Endodermal cell (in vitro differentiated cells): Measurements from ENCODE around the gene PIK3C3. TPM values are rescaled to one million over a fixed set of nuclear protein-coding genes. Genes with fewer than 3 reads are reported as not detected.

Experiments
- DNase-seq: peaks from one replicate; pipeline ENCODE4 v3.0.0-alpha.2; 2017
- H3K27ac ChIP-seq: 2 replicates; pipeline ENCODE4 v1.5.1; 2013; ENCODE audit warnings: mild to moderate bottlenecking, low read depth, low read length, moderate library complexity
- H3K27me3 ChIP-seq: 2 replicates; pipeline ENCODE4 v1.6.1; 2013; ENCODE audit warnings: mild to moderate bottlenecking, low read length, moderate library complexity; ENCODE audit not compliant: insufficient read depth, control insufficient read depth, poor library complexity, severe bottlenecking
- H3K36me3 ChIP-seq: 2 replicates; pipeline ENCODE4 v1.7.0; 2013; ENCODE audit warnings: mild to moderate bottlenecking, low read length, moderate library complexity; ENCODE audit not compliant: control insufficient read depth, insufficient read depth
- H3K4me1 ChIP-seq: one replicate; pipeline ENCODE4 v1.7.0; 2013; ENCODE audit warnings: low read length; ENCODE audit not compliant: control insufficient read depth, insufficient read depth
- H3K4me3 ChIP-seq: 2 replicates; pipeline ENCODE4 v1.5.1; 2013; ENCODE audit warnings: mild to moderate bottlenecking, low read length, moderate library complexity
- H3K9ac ChIP-seq: 2 replicates; pipeline ENCODE4 v1.6.1; 2013; ENCODE audit warnings: mild to moderate bottlenecking, low read length, moderate library complexity; ENCODE audit not compliant: poor library complexity, severe bottlenecking; ENCODE audit errors: extremely low read depth
- H3K9me3 ChIP-seq: 2 replicates; pipeline ENCODE4 v1.6.1; 2013; ENCODE audit warnings: mild to moderate bottlenecking, low read length, moderate library complexity; ENCODE audit not compliant: control insufficient read depth
- H3K27ac Mint-ChIP-seq: 2 replicates; pipeline ENCODE4 v1.8.0; 2020; ENCODE audit warnings: mixed read lengths
- H3K27me3 Mint-ChIP-seq: 2 replicates; pipeline ENCODE4 v1.8.0; 2021; ENCODE audit warnings: mild to moderate bottlenecking, mixed read lengths; ENCODE audit not compliant: insufficient read depth
- H3K36me3 Mint-ChIP-seq: 2 replicates; pipeline ENCODE4 v1.8.0; 2020; ENCODE audit warnings: low read depth, mixed read lengths
- H3K4me1 Mint-ChIP-seq: 2 replicates; pipeline ENCODE4 v1.8.0; 2020; ENCODE audit warnings: mixed read lengths
- H3K4me3 Mint-ChIP-seq: 2 replicates; pipeline ENCODE4 v1.8.0; 2020; ENCODE audit warnings: mild to moderate bottlenecking, moderate library complexity, mixed read lengths
- H3K9me3 Mint-ChIP-seq: 2 replicates; pipeline ENCODE4 v1.8.0; 2020; ENCODE audit warnings: mild to moderate bottlenecking, mixed read lengths
- CTCF ChIP-seq: fragments of 200-600 bp; sonication (generic); conservative IDR thresholded peaks from 2 replicates; pipeline ENCODE4 v1.5.0; 2021; ENCODE audit warnings: antibody characterized with exemption, mild to moderate bottlenecking
- WGBS, 2 experiments: methylation state at CpG; one replicate each; pipeline versions ENCODE4 v1.1.5 to v1.1.7; 2013; ENCODE audit warnings: missing lambda C conversion rate in 2 of 2, mixed read lengths in 1 of 2; ENCODE audit not compliant: insufficient coverage in 1 of 2, insufficient read length in 1 of 2; 5-methylcytosine and 5-hydroxymethylcytosine counted together
- total RNA-seq, 2 donors: library from RNA; stranded (reverse); fragmentation: NEBNext Ultra II Directional in 1 of 2; extraction: Animal tissue kit (Norgen Biotek cat#: 25700) in 1 of 2; gene quantifications; 2 replicates in 1 of 2; 3 replicates in 1 of 2; pipeline ENCODE4 v1.2.1, GENCODE V29; 2021

The PIK3C3 gene
- total RNA-seq, 2 donors from 2014 or later: 47.0 to 64.8 TPM

GRCh38 chr18:42126586-42126985, 171.6 kb downstream of the PIK3C3 start:
- Mint-ChIP-seq H3K4me3 (no peak overlapping the region), H3K27me3 (no peaks in the 10 kb centered on the region), H3K9me3 (no peaks in the 10 kb centered on the region), H3K27ac (no peak overlapping the region), H3K4me1 (no peaks in the 10 kb centered on the region), H3K36me3 (no peaks in the 10 kb centered on the region)
- no peaks in the 10 kb centered on the region for H3K9me3 ChIP-seq
- no peak overlapping the region for H3K9ac ChIP-seq
- H3K27ac ChIP-seq: no peak overlapping the region
- H3K4me3 ChIP-seq: no peak overlapping the region
- no peak for DNase-seq
- no peaks in the 10 kb centered on the region for H3K36me3 ChIP-seq
- no peak for TF ChIP-seq CTCF
- WGBS, 2 experiments: 89 to 100% methylated on average over 1 of the region's 1 CpG
- no peaks in the 10 kb centered on the region for H3K4me1 ChIP-seq
- no peaks in the 10 kb centered on the region for H3K27me3 ChIP-seq

- Histone ChIP-seq H3K4me1 (no peaks in the 10 kb centered on the region), H3K36me3 (no peaks in the 10 kb centered on the region), H3K4me3 (no peak overlapping the region), H3K9me3 (no peaks in the 10 kb centered on the region), H3K27me3 (no peaks in the 10 kb centered on the region), H3K9ac (no peak overlapping the region), H3K27ac (no peak overlapping the region)
- Mint-ChIP-seq H3K4me3 (no peak overlapping the region), H3K27ac (no peak overlapping the region), H3K4me1 (no peaks in the 10 kb centered on the region), H3K36me3 (no peaks in the 10 kb centered on the region), H3K27me3 (no peaks in the 10 kb centered on the region), H3K9me3 (no peaks in the 10 kb centered on the region)
- no peak for DNase-seq
- WGBS, 2 experiments: 90 to 94% methylated on average over 7 to 12 of the region's 12 CpGs
- TF ChIP-seq CTCF: no peak
Measured at GRCh38 chr18:42131066-42131929, 176.3 kb downstream of the PIK3C3 start.

GRCh38 chr18:42131930-42132244, 176.9 kb downstream of the PIK3C3 start:
- Mint-ChIP-seq H3K36me3 (no peaks in the 10 kb centered on the region), H3K9me3 (no peaks in the 10 kb centered on the region), H3K27ac (no peak overlapping the region), H3K4me3 (no peak overlapping the region), H3K4me1 (no peaks in the 10 kb centered on the region), H3K27me3 (no peaks in the 10 kb centered on the region)
- H3K4me1 ChIP-seq: no peaks in the 10 kb centered on the region
- 87 to 95% methylated on average over 2 of the region's 2 CpGs for WGBS, 2 experiments
- TF ChIP-seq CTCF: no peak
- no peaks in the 10 kb centered on the region for H3K9me3 ChIP-seq
- no peak overlapping the region for H3K27ac ChIP-seq
- no peak overlapping the region for H3K9ac ChIP-seq
- H3K4me3 ChIP-seq: no peak overlapping the region
- DNase-seq: no peak
- no peaks in the 10 kb centered on the region for H3K27me3 ChIP-seq
- no peaks in the 10 kb centered on the region for H3K36me3 ChIP-seq
